SHP77 (cell line): Measurements from ENCODE around the gene CCDC85B.
A peak's percentile ranks its signal among the peaks of the same experiment; 100 is the strongest.
"Not testable (repeated sequence)": the region's sequence is repeated elsewhere in the genome, so short reads cannot be mapped to it uniquely, and the experiment has no call there.

ENCODE experiments used
- DNase-seq, 2 experiments: peaks; one replicate each; lab custom pipeline; 2025; lab: John Stamatoyannopoulos, UW

Gene CCDC85B

DNA sequence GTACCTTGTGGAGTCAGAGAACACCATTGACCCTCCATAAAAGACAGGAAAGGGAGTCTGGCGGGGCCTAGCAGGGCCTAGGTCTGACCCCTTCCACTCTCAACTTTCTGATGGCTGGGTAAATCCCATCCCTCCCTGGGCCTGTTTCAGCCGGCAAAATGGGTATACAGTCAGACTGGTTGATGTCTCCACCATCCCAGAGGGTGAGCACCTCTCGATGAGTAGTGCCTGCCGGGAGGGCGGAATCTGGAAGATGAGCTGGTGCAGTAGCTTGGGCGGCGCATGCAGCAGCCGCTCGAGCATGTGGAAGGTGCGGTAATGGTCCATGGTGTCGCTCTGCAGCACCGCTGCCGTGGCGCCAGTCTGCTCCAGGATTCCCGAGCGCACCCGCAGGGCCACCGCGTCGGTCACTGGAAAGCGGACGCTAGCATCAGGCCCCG lies 2.7 kb upstream of the CCDC85B start:
- DNase-seq, result no peak

DNA sequence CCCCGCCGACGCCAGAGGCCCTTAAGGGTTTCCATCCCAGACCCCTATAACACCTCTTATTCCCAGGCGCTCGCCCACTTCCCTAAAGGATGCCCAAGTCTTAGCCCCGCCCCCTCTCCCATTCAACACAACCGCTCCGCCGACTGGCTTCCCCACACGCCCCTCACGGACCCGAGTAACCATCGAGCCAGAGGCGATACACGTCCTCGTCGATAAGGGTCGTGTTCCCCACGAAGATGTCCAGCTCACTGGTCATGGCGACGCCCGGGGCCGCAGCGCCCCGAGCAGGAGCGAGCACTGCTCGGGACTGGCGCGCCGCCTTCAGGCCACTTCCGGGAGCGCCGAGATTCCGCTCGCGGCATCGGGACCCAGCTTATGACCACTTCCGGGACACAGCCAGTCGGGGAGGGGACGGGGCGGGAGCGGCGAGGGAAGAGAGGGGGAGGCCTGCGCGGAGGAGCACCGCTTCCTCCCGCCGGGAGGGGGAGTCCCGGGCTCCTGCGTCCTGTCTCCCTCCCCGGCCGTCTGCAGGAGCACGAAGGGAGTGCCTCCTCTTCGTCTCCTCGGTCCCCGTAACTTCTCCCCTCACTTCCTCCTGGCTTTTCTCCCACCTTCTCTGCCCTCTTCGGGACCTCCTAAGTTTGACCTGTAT lies 2.2 kb upstream of the CCDC85B start, which contains the start of gene FIBP:
TSS of gene FIBP (minus strand) at position 309 of the 652 bp plus-strand sequence. CDS start at position 256, 53 bp downstream.
- peak; percentile 92 to 94 for DNase-seq

DNA sequence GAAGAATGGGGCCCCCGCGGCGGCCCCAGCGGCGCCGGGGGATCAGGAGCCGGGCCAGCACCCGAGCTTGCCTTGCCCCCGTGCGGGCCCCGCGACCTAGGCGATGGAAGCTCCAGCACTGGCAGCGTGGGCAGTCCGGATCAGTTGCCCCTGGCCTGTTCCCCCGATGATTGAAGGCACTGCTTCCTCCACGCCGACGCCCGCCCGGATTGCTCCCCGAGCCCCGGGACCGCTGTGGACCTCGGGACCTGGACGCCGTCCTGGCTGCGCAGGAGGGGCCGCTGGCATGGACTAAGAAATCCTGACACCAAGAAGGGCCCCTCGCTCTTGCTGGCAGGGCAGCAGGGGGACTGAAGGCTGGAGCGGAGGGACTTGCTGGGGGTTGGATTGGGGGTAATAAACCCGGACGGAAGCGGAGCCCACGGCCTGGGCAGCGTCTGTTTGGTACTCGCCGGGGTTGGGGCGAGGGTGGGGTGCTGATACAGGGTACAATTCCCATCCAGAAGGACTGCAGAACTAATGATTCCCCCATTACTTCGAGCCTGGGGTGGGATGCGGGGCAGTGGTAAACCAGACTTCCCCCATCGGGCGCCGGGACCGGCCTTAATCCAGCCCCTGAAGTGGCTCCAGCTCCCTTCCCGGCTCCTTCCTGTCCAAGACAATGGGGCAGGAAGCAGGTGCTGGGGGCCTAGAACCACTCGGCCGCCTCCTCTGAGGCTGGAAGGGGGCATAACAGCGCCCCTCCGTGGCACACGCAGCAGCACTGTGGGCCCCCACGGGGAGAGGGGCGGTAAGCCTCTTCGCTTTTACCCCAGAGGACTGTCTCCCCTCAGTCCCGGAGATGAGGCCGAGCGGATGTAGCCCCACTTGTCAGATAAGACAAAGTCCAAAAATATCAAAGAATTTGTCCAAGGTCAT lies 1.0 kb downstream of the CCDC85B start:
- peak; percentile 51 to 71 for DNase-seq

DNA sequence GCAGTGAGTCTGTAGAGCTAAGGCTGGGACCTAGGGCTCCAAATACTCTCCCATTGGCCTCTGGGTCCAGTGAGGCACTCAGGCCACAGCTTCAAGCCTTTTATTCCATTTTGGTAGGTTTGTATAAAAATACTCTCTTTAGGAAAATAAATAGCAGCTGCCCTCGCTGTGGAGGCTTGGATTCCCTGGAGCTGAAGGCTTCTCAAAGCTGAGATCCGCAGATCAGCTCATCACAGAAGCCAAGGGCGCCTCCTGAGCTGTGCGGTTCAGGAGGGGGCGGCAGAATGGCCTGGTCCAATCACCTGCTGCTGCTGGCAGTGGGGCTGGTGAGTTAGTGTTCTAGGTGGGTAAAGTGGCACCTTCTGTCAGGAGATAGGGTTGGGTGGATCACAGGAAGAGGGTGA lies 1.7 kb downstream of the CCDC85B start:
- not testable (repeated sequence) for DNase-seq

DNA sequence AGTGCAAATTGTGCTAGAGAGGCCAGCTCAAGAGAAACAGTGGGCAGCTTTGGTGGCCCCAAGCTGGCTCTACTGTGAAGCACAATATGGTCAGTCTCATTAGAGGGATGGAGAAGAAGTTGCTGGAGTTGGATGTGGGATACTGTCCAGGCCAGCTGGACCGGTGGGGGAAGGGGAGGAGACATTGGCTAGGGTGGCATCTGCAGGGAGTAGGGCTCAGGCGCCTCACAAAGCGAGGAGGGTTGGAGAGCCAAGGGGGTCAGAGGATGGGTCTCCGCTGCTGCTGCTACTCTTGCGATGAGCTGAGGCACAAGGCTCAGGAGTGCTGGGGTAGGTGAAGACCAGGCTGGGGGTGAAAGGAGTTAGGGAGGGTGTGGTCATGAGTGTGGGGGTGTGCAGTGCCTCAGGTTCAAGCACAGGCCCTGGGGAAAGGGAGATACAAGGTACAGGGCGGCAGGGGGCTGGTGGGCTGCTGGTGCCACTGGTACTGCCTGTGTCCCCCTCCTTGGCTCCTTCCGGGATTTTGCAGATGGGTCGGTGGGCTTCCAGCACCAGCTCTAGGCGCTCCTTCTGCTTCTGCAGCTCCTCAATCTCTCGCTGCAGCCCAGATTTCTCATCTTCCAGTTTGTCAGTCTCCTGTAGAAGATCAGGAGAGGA lies 2.3 kb downstream of the CCDC85B start:
- DNase-seq, result no peak

DNA sequence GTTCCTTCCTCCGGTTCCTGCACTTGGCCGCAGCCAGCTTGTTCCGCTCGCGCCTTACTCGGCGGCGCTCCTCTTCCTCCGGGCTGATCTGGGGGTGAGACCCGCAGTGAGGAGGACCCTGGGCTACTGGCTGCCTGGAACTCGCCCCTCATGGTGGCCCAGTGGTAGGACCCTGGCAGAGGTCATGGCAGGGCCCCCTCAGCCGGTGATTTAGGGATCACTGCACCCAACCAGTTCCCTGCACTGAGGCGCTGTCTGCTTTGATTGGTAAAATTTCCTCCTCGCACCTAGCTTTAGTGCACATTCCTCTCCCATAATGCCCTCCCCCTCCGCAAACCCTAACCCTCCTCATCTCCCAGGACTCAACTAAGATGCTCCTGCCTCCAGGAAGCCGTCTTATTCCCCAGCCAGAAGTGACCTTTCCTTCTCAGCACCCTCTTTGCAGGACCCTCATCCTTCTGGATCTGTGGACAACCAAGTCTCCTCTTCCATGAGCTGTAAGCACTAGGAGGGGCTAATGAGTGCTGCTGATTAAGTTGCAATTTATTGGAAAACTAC lies 3.6 kb downstream of the CCDC85B start:
- DNase-seq, result no peak

DNA sequence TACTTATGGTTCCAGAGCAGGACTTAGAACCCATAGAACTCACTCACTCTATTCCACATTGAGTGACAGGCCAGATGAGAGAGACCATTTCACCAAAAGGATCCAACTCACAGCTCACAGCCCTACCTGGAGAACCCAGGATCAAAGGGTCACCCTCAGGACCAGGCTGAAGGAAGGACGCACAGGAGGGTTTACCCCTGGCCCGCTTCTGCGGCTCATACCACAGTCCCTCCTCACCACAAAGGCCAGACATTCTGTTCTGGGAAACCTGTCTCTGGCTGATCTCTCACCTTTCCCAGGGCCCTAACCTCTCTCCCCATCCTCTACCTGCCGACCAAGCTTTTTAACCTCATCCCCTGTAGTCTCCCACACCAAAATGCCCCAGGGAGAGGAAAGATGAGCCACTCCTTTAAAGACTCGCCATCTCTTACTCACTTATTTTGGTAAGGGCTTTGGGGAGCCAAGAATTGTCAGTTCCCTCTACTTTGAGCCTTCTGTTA lies 5.1 kb downstream of the CCDC85B start:
- DNase-seq, result no peak

DNA sequence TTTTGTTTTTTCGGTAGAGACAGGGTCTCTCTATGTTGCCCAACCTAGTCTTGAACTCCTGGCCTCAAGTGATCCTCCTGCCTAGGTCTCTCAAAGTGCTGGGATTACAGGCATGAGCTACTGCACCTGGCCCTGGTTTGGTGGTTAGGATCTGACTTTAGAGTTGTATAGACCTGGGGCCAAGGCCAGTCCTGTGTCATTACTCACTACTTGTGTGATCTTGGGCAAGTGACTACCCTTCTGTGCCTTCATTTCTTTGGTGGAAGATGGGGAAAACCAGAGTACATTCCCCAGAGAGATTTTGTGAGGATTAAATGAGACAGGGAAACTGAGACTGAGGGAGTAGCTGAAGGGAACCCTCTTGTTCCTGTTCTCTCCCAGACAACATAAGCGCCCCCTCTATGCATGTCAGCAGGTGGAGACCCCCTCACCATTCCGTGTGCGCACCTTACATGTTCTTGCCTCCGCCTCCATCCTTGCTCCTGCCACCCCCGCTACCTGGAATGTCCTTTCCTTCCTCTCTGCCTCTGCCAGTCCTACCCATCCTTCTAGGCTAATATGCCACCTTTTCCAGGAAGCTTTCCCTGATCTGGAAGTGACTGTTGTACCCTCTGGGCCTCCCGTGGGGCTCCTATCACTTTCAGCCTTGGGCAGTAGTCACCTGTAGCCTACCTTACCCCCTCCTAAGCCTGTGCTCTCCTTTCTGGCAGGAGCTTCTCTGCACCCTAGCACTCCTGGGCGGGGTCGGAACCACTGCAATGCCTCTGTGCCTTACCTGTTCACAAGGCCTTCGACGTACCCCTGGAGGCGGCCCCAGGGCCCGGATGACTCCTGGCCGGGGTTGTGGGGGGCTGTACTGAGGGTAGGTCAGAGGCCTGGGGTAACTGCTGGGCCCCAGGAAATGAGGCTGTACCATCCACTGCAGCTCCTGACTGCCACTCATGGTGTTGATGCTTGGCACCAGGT lies 5.8 kb downstream of the CCDC85B start:
- no peak for DNase-seq

DNA sequence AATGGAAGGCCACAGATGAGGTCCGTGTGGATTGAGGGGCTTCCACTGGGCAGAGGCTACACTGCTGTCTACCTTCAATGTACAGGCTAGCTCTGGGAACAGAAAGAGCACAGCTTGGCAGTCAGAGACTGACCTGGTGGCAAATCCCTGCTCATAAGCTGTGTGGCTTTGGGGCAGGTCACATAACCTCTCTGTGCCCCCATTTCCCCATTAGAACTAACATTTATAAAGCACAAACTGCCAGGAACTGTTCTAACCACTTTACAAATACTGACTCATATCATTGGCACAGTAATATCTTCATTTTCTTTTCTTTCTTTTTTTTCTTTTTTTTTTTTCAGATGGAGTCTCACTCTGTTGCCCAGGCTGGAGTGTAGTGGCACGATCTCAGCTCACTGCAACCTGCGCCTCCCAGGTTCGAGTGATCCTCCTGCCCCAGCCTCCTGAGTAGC lies 6.6 kb downstream of the CCDC85B start:
- DNase-seq, result no peak

DNA sequence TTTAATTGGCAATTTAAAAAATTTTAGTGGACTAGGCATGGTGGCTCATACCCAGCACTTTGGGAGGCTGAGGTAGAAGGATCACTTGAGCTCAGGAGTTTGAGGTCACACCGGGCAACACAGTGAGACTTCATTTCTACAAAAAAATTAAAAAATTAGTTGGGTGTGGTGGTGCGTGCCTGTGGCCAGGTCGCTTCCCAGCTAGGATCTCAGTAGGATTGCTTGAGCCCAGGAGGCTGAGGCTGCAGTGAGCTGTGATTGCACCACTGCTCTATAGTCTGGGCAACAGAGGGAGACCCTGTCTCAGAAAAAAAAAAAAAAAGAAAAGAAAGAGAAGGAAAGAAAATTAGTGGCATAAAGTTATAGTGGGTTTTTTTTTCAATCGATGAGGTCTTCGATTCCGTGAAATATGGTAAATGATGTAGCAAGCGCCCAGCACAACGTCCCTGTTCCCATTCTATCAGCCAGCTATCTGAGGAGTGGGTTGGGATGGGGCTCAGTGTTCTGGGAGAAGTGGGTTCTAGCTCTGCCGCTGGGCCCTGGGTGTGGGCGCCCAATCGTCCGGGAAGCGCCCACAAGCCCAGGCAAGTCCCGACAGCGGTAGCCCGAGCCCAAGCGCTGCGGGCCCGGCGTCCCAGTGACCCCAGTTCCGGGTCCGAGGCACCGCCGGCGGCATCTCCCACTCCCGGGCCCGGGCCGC lies 8.3 kb downstream of the CCDC85B start:
- DNase-seq, result no peak

DNA sequence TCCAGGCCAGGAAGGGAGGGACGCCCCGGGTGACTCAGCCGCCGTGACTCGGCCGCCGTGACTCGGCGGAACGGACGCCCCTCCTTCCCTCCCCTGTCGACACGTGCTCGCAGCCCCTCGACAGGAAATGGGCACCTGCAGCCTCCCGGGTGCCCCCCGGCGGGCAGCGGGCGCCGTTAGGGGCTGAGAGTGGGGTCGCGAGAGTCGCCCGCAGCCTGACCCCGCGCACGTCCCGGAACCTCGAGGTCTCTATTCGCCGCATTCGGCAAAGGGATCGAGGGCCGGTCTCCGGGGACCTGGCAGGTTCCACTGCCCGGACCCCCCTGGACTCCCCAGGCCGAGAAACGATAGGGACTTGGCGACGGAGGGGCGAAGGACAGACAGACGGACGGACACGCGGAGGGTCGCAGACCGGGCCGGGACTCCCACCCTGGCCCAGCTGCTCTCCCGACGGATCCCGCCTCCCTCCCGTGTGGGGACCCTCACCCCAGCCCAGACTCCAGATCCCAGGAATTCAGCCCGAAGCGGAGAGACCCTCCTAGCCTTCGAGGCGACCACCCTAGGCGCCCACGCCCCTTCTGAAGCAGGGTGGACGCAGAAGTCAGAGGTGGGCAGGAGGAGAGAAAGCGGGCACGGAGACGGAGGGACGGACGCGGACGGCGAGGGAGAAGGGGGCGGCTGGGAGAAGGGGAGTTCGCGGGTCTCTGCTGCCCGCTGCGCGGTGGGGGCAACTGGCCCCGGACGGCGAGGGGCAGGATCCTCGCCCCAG lies 9.1 kb downstream of the CCDC85B start:
- no peak for DNase-seq

DNA sequence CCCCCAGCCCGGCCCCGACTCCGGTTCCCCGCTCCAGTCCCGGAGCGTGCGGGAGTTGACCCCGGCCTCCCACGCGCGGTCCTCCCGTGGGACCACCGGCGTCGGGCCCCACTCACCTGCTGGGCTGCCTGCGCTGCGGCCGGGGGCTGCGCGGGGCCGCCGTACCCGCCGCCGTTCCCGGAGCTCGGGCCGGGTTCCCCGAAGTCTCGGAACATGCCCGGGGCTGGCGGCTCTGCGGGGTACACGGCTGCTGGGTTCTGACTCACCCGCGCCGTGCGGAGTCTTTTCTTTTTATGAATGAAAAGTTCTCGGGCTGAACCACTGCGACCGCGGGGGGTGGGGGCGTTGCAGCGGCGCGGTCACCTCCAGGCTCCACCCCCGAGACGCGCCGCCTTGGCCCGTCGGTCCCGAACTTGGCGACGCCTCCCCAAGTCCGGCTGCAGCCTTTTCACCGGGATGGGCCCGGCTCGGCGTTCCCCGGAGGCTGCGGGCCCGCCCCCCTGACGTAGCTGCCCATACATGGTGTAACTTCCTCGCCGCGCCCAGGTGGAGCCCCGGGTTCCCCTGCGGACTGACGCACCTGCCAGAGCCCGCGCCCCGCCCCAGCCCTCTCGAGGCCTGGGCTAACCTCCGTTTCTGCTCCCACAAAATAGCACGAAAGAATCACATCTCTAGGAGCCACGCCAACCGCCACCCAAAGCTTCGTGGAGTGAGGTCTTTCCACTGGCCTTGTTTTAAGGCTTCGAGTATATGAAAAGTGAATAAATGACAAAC lies 9.8 kb downstream of the CCDC85B start, which contains the start of gene FOSL1:
TSS of gene FOSL1 (minus strand) at position 264 of the 774 bp plus-strand sequence. CDS start at position 215, 49 bp downstream.
- no peak for DNase-seq

DNA sequence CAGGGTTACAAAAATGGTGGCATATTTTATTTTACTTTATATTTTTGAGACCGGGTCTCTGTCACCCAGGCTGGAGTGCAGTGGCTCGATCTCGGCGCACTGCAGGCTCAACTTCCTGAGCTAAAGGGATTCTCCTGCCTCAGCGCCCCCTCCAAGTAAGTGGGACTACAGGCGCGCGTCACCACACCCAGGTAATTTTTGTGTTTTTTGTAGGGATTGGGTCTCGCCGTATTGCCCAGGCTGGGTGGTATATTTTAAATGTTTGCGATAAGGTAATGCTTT lies 10.4 kb downstream of the CCDC85B start:
- DNase-seq, result no peak

DNA sequence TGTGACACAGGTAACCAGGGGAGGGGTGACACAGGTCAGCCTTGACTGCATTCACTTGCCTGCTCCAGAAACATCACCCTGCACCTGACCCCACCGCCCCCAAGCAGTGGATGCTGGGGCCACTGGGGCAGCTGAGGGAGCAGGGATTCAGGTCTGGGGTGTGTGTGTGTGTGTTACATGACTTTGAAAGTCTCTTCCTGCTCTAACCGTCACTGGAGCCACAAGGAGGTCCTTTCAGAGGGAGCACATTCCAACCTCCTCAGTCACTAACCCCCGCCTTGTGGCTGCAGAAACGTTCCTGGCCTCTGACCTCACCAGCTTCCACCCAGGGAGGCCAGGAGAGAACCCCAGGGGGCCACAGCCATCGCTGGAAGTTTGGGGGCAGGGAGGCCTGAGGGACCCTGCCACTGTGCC lies 12.6 kb downstream of the CCDC85B start:
- DNase-seq, result no peak

DNA sequence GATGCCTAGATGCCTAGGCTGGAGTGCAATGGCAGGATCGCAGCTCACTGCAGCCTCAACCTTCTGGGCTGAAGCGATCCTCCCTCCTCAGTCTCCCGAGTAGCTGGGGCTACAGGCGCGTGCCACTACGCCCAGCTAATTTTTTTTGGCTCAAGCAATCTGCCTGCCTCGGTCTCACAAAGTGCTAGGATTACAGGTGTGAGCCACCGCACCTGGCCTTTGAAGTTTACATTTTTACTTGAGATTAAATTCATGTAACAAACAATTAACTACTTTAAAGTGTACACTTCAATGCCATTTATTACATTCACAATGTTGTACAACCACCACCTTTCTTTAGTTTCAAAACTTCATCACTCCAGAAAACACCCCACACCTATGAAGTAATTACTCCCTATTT lies 13.2 kb downstream of the CCDC85B start:
- DNase-seq, result no peak

DNA sequence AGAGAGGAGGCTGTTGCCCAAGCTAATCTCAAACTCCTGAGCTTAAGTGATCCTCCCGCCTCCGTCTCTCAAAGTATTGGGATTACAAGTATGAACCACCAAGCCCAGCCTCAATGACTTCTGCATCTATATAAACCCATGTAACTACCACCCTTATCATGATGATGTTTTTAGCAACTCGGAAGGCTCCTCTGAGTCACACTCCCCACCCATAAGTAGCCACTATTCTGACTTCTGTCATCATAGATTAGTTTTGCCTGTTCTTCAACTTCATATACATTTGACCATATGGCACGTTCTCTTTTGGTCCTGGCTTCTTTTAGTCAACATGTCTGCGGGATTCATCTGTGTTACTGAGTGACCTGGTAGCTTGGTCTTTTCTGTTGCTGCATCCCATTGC lies 16.1 kb downstream of the CCDC85B start:
- no peak for DNase-seq

DNA sequence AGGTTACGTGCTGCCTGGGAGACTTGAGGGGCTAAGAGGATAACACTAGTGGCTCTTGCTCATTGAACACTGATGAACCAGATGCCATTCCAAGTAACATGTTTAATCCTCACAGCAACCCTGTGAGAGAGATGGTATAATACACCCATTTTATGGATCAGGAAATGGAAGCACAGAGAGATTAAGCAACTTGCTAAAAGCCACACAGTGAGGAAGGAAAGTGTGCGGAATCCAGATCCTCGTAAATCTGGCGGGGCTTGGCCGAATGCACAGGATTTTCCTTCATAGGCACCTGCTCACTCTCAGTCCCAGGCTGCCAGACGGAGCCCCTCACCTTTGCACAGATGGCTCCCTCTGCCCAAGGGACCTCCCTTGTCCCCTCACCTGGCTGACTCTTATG lies 17.4 kb downstream of the CCDC85B start:
- no peak for DNase-seq

DNA sequence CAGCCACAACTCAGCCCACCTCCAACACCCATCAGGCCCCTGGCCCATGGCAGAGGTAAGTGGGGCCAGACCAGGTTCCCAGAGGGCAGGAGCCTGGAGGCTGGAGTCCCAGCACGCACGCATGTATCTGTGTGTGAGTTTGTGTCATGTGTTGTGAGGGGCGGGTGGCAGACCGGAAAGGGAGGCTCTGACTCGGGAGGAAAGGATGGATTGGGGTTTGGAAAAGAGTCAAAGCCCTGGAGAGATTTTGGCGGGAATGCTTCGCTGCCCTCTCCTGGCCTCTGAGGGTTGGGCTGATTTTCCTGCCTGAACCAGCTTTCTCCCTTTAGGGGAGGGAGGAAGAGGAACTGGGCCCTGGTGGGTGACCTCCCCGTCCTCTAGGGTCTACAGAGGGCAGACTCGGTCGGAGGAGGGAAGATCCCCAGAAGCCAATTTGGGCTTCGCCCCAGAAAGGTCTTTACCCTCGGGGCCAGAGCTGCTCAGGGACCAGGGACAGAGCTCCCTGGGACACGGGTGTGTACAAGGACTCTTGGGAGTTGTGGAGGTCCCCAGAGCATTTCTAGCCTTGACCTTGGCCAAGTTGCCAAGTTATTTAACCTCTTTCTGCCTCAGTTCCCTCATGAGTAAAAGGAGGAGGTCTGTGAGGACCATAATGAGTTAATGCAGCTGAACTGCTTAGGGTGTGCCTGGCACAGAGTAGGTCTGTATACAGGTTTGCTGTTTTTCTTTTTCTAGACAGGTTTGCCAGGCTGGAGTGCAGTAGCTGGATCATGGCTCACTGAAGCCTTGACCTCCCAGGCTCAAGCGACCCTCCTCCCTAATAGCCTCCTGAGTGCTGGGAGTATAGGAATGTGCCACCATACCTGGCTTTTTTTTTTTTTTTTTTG lies 21.5 kb downstream of the CCDC85B start:
- peak; percentile 51 to 53 for DNase-seq
